ENCODE results near the gene CACNB2. TPM values are rescaled to one million over a fixed set of nuclear protein-coding genes. Genes with fewer than 3 reads are reported as not detected.

The CACNB2 gene
- total and polyA plus RNA-seq, 2 of the 13 experiments (the other 11 are each of a cell fraction or from before 2014, with no cell fraction given): not detected

DNA sequence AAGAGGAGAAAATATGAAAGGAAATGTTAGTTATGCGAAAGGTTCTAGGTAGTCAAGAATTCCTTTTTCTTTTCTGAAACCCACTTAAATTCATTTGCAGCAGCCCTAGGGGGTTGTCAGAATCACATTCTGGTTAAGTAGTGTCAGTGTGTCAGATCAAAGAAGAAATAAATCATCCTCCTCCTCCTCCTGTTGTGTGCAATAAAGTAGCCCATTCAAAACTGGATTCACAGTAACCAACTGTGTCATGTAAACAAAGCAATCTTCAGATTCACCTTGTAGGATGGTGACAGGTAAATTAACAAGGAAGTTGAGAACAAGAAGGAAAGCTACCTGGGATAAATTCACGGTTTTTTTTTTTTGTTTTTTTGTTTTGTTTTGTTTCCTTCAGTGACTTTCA lies 383.6 kb downstream of the CACNB2 start (continued):
- TF ChIP-seq ZNF12 (CRISPR knock-in tag; IDR thresholded peaks at IDR 0.05): no peak
- TF ChIP-seq ZNF678 (CRISPR knock-in tag; IDR thresholded peaks at IDR 0.05): no peak

DNA sequence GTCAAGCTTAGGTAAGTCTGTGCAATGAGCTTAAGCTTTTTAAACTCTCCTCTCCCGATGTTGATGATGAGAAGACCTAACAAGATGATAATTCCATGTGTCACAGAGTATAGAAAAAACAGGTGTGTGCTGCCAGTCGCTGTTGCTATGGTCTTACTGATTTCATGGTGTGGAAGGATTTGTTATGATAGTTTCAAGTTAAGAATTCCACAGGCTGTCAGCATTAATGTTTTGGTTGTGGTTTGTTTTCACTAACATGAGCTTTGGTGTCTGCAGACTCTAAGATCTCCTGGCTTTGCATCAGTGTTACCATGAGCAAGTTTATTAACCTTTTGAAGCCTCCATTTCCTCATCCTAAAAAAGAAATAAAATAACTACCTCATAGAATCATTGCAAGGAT lies 387.5 kb downstream of the CACNB2 start:
- no peaks in the 10 kb centered on the region for H4K20me1 ChIP-seq (ENCODE audit: insufficient read depth, low read length)
- intact Hi-C loops (cut with micrococcal nuclease; ENCODE audit: unreplicated experiment): no loop called here
- DNase-seq (ENCODE audit: low spot score) (no peak), FAIRE-seq (no peak), ATAC-seq (no peak)
- H3K9ac ChIP-seq (ENCODE audit: insufficient read depth, low read depth, low read length): no peak overlapping the region
- 97% methylated on average over 2 of the region's 2 CpGs for WGBS (ENCODE audit: low lambda C conversion rate)
- H3K4me2 ChIP-seq (ENCODE audit: low read depth, low read length): no peak overlapping the region
- ChIA-PET POLR2A (no interaction called here), CTCF (ENCODE audit: low intra/inter-chr PET ratio, low total read pairs) (no interaction called here)
- BruUV-seq (replicated peaks): no TSS peak
- no peaks in the 10 kb centered on the region for H3K79me2 ChIP-seq (ENCODE audit: insufficient read depth, low read length)
- in situ Hi-C loops (cut with HindIII; ENCODE audit: extremely low pct_ligation_motif_present, low pct_unique_long_range_greater_than_20kb): no loop called here
- H3K4me3 ChIP-seq (replicated peaks in 1 of 3; ENCODE audit: insufficient read depth in 1 of 3, low read depth in 2 of 3, low read length in 3 of 3): no peak overlapping the region
- H3K9me3 ChIP-seq (ENCODE audit: low read length): no peaks in the 10 kb centered on the region
- no peak overlapping the region for H3K27ac ChIP-seq (ENCODE audit: extremely low read length, insufficient read depth, low read length)
- TF ChIP-seq ZNF614 (CRISPR knock-in tag; IDR thresholded peaks at IDR 0.05; ENCODE audit: borderline replicate concordance) (no peak), KAT2B (IDR thresholded peaks at IDR 0.05; ENCODE audit: borderline replicate concordance, low read depth, low read length) (no peak), ADNP (CRISPR knock-in tag; IDR thresholded peaks at IDR 0.05) (no peak), ZNF577 (CRISPR knock-in tag; IDR thresholded peaks at IDR 0.05; ENCODE audit: borderline replicate concordance, low read depth) (no peak), LCORL (IDR thresholded peaks at IDR 0.05) (no peak), LCORL (CRISPR knock-in tag; IDR thresholded peaks at IDR 0.05) (no peak), CEBPB (IDR thresholded peaks at IDR 0.05; ENCODE audit: borderline replicate concordance, low read depth, low read length) (no peak), ZFP36 (IDR thresholded peaks at IDR 0.05; ENCODE audit: borderline replicate concordance, low read depth, low read length, partially characterized antibody) (no peak), ZNF367 (CRISPR knock-in tag; IDR thresholded peaks at IDR 0.05; ENCODE audit: borderline replicate concordance) (no peak), GFI1 (CRISPR knock-in tag; IDR thresholded peaks at IDR 0.05; ENCODE audit: borderline replicate concordance) (no peak), MTA1 (CRISPR knock-in tag; IDR thresholded peaks at IDR 0.05; ENCODE audit: borderline replicate concordance) (no peak), ZNF329 (CRISPR knock-in tag; IDR thresholded peaks at IDR 0.05; ENCODE audit: low read depth) (no peak), PPARG (CRISPR knock-in tag; conservative IDR thresholded peaks at IDR 0.05) (no peak)
- TF ChIP-seq, protein P1, sequence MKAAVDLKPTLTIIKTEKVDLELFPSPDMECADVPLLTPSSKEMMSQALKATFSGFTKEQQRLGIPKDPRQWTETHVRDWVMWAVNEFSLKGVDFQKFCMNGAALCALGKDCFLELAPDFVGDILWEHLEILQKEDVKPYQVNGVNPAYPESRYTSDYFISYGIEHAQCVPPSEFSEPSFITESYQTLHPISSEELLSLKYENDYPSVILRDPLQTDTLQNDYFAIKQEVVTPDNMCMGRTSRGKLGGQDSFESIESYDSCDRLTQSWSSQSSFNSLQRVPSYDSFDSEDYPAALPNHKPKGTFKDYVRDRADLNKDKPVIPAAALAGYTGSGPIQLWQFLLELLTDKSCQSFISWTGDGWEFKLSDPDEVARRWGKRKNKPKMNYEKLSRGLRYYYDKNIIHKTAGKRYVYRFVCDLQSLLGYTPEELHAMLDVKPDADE (CRISPR knock-in tag; IDR thresholded peaks at IDR 0.05): no peak
- TF ChIP-seq, protein P2, sequence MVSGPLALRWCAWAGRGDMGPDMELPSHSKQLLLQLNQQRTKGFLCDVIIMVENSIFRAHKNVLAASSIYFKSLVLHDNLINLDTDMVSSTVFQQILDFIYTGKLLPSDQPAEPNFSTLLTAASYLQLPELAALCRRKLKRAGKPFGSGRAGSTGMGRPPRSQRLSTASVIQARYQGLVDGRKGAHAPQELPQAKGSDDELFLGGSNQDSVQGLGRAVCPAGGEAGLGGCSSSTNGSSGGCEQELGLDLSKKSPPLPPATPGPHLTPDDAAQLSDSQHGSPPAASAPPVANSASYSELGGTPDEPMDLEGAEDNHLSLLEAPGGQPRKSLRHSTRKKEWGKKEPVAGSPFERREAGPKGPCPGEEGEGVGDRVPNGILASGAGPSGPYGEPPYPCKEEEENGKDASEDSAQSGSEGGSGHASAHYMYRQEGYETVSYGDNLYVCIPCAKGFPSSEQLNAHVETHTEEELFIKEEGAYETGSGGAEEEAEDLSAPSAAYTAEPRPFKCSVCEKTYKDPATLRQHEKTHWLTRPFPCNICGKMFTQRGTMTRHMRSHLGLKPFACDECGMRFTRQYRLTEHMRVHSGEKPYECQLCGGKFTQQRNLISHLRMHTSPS (CRISPR knock-in tag; IDR thresholded peaks at IDR 0.05; ENCODE audit: low read depth): no peak
- H3K4me1 ChIP-seq (ENCODE audit: insufficient read depth, low read length): peaks cover 10% of the 10 kb centered on the region
- H3K36me3 ChIP-seq (replicated peaks in 1 of 2; ENCODE audit: control insufficient read depth in 1 of 2, insufficient read depth in 2 of 2, low read length in 2 of 2): no peaks in the 10 kb centered on the region
- H3K27me3 ChIP-seq (ENCODE audit: control insufficient read depth in 1 of 2, insufficient read depth in 2 of 2, low read length in 2 of 2): no peaks in the 10 kb centered on the region
- H2AFZ ChIP-seq (ENCODE audit: low read length): no peak overlapping the region
